Measurements from ENCODE around the gene OTUD4.
"Not testable (repeated sequence)": the region's sequence is repeated elsewhere in the genome, so short reads cannot be mapped to it uniquely, and the experiment has no call there.

The OTUD4 gene

DNA sequence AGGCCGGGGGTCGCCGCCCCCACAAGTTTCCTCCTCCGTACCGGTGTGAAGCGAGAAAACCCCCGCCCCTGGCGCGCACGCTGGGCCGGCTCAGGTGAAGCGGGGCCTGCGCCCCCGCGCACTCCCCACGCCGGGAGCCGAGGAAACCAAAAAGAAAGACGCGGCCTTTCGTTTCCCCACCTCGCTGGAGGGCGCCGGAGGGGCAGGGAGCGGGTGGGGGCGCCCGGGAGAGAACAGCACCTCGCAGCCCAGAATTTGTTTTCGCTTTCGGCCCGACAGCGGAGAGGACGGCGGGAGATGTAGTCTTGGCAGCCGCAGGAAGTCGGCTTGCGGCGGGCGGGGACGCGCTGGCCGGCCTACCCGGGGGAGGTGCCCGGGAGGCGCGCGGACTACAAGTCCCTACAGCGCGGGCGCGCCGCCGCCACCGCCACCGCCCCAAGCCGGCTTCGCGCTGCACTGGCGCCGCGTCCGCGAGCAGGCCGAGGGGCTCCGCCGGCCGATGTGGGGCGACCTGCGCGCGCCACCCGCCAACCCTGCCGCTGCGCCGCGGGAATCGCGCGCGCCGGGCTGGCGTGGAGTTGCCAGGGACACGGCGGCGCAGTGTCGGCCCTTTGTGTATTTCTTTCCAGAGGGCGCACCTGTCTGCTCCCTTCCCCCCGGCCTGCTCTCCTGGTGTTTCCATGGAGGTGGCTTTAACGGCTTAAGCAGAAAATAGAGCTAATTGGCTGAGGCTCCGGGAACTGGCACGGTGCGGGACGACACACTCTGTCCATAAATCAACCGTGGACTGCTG is at the start of gene OTUD4:
Gene OTUD4, minus strand, starts transcription at position 292 of the 793 bp plus-strand sequence. CDS start 616 bp downstream, outside the sequence.
- Histone ChIP-seq H3K9ac (ENCODE audit: low read depth in 1 of 2, low read length in 2 of 2) (peak within 1 kb of the TSS; percentile 78 to 92), H3K9me3 (ENCODE audit: control insufficient read depth in 1 of 2, low read length in 2 of 2) (no peaks in the 10 kb centered on the region), H3K4me1 (ENCODE audit: control insufficient read depth in 1 of 2, insufficient read depth in 2 of 2, low read length in 2 of 2) (peaks cover 19 to 25% of the 10 kb centered on the region in 2 donors), H3K4me3 (ENCODE audit: low read depth in 1 of 2, low read length in 2 of 2) (peak within 1 kb of the TSS; percentile 80 to 85), H3K36me3 (ENCODE audit: control insufficient read depth in 1 of 2, insufficient read depth in 2 of 2, low read length in 2 of 2) (no peaks in the 10 kb centered on the region), H3K27me3 (ENCODE audit: control insufficient read depth in 1 of 2, insufficient read depth in 2 of 2, low read length in 2 of 2) (no peaks in the 10 kb centered on the region), H3K27ac (ENCODE audit: low read depth, low read length) (peak within 1 kb of the TSS; percentile 86)

DNA sequence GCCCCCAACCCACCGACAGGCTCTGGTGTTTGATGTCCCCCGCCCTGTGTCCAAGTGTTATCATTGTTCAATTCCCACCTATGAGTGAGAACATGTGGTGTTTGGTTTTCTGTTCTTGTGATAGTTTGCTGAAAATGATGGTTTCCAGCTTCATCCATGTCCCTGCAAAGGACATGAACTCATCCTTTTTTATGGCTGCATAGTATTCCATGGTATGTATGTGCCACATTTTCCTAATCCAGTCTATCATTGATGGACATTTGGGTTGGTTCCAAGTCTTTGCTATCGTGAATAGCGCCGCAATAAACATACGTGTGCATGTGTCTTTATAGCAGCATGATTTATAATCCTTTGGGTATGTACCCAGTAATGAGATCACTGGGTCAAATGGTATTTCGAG is 42.8 kb upstream of the OTUD4 start:
- H3K27me3 ChIP-seq (ENCODE audit: control insufficient read depth in 1 of 2, insufficient read depth in 2 of 2, low read length in 2 of 2); H3K4me1 ChIP-seq (ENCODE audit: control insufficient read depth in 1 of 2, insufficient read depth in 2 of 2, low read length in 2 of 2); H3K9ac ChIP-seq (ENCODE audit: low read depth in 1 of 2, low read length in 2 of 2); H3K4me3 ChIP-seq (ENCODE audit: low read depth in 1 of 2, low read length in 2 of 2); H3K9me3 ChIP-seq (ENCODE audit: control insufficient read depth in 1 of 2, low read length in 2 of 2); H3K27ac ChIP-seq (ENCODE audit: low read depth, low read length); H3K36me3 ChIP-seq (ENCODE audit: control insufficient read depth in 1 of 2, insufficient read depth in 2 of 2, low read length in 2 of 2): not testable (repeated sequence)

GRCh38 chr4:145221529-145221928 is 41.1 kb upstream of the OTUD4 start:
- H3K27me3 ChIP-seq (ENCODE audit: control insufficient read depth in 1 of 2, insufficient read depth in 2 of 2, low read length in 2 of 2); H3K36me3 ChIP-seq (ENCODE audit: control insufficient read depth in 1 of 2, insufficient read depth in 2 of 2, low read length in 2 of 2); H3K9me3 ChIP-seq (ENCODE audit: control insufficient read depth in 1 of 2, low read length in 2 of 2); H3K27ac ChIP-seq (ENCODE audit: low read depth, low read length); H3K4me3 ChIP-seq (ENCODE audit: low read depth in 1 of 2, low read length in 2 of 2); H3K9ac ChIP-seq (ENCODE audit: low read depth in 1 of 2, low read length in 2 of 2); H3K4me1 ChIP-seq (ENCODE audit: control insufficient read depth in 1 of 2, insufficient read depth in 2 of 2, low read length in 2 of 2): not testable (repeated sequence)

GRCh38 chr4:145219090-145219489 is 38.7 kb upstream of the OTUD4 start:
- Histone ChIP-seq H3K4me1 (ENCODE audit: control insufficient read depth in 1 of 2, insufficient read depth in 2 of 2, low read length in 2 of 2) (no peaks in the 10 kb centered on the region), H3K4me3 (ENCODE audit: low read depth in 1 of 2, low read length in 2 of 2) (no peak overlapping the region), H3K36me3 (ENCODE audit: control insufficient read depth in 1 of 2, insufficient read depth in 2 of 2, low read length in 2 of 2) (no peaks in the 10 kb centered on the region), H3K9ac (ENCODE audit: low read depth in 1 of 2, low read length in 2 of 2) (no peak overlapping the region), H3K27me3 (ENCODE audit: control insufficient read depth in 1 of 2, insufficient read depth in 2 of 2, low read length in 2 of 2) (no peaks in the 10 kb centered on the region), H3K27ac (ENCODE audit: low read depth, low read length) (no peak overlapping the region), H3K9me3 (ENCODE audit: control insufficient read depth in 1 of 2, low read length in 2 of 2) (no peaks in the 10 kb centered on the region)

GRCh38 chr4:145218251-145218650 is 37.9 kb upstream of the OTUD4 start:
- Histone ChIP-seq H3K4me3 (ENCODE audit: low read depth in 1 of 2, low read length in 2 of 2) (no peak overlapping the region), H3K9me3 (ENCODE audit: control insufficient read depth in 1 of 2, low read length in 2 of 2) (no peaks in the 10 kb centered on the region), H3K27me3 (ENCODE audit: control insufficient read depth in 1 of 2, insufficient read depth in 2 of 2, low read length in 2 of 2) (no peaks in the 10 kb centered on the region), H3K27ac (ENCODE audit: low read depth, low read length) (no peak overlapping the region), H3K9ac (ENCODE audit: low read depth in 1 of 2, low read length in 2 of 2) (no peak overlapping the region), H3K36me3 (ENCODE audit: control insufficient read depth in 1 of 2, insufficient read depth in 2 of 2, low read length in 2 of 2) (no peaks in the 10 kb centered on the region), H3K4me1 (ENCODE audit: control insufficient read depth in 1 of 2, insufficient read depth in 2 of 2, low read length in 2 of 2) (no peaks in the 10 kb centered on the region)

DNA sequence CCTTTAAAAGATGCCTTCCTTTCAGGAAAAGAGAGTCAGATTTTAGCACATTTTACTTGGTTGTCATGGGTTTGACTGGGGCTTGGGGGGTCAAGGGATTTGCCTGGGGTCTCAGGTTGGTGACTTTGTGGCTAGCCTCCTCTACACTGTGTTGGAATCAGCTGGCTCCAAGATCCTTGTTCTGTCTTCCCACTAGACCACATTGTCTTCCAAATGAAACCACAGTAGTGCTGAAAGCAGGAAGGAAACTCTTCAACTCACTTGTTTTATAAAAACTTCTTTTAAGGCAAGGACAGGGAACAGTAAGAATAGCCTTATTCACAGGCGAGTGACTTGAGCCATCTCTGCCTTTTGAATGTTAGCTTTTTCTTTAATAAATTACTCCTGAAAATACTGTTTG is 37.0 kb upstream of the OTUD4 start:
- H3K4me3 ChIP-seq (ENCODE audit: low read depth in 1 of 2, low read length in 2 of 2) = no peak overlapping the region
- no peaks in the 10 kb centered on the region for H3K36me3 ChIP-seq (ENCODE audit: control insufficient read depth in 1 of 2, insufficient read depth in 2 of 2, low read length in 2 of 2)
- H3K9me3 ChIP-seq (ENCODE audit: control insufficient read depth in 1 of 2, low read length in 2 of 2) = no peaks in the 10 kb centered on the region
- no peaks in the 10 kb centered on the region for H3K4me1 ChIP-seq (ENCODE audit: control insufficient read depth in 1 of 2, insufficient read depth in 2 of 2, low read length in 2 of 2)
- H3K9ac ChIP-seq (ENCODE audit: low read depth in 1 of 2, low read length in 2 of 2) = no peak overlapping the region
- H3K27ac ChIP-seq (ENCODE audit: low read depth, low read length) = no peak overlapping the region
- H3K27me3 ChIP-seq (ENCODE audit: control insufficient read depth in 1 of 2, insufficient read depth in 2 of 2, low read length in 2 of 2) = no peaks in the 10 kb centered on the region

DNA sequence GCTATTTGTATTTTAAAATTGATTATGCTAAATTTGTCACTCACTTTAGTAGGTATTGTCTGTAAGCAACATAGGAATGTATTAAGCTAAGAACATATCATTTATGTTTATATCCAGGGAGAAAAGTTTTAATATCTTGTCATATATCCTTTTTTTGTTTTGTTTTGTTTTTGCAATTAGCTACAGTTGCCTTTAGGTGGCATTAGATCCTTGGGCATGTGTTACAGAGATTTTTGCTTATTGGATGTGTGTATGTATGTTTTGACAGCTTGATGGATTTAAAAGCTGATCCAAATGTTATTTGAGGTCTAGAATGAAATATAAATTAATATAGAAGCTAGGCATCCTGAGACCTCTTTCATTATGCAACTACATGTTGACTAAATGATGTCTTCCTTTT is 36.1 kb upstream of the OTUD4 start:
- Histone ChIP-seq H3K4me3 (ENCODE audit: low read depth in 1 of 2, low read length in 2 of 2) (no peak overlapping the region), H3K27me3 (ENCODE audit: control insufficient read depth in 1 of 2, insufficient read depth in 2 of 2, low read length in 2 of 2) (no peaks in the 10 kb centered on the region), H3K9me3 (ENCODE audit: control insufficient read depth in 1 of 2, low read length in 2 of 2) (no peaks in the 10 kb centered on the region), H3K27ac (ENCODE audit: low read depth, low read length) (no peak overlapping the region), H3K36me3 (ENCODE audit: control insufficient read depth in 1 of 2, insufficient read depth in 2 of 2, low read length in 2 of 2) (no peaks in the 10 kb centered on the region), H3K4me1 (ENCODE audit: control insufficient read depth in 1 of 2, insufficient read depth in 2 of 2, low read length in 2 of 2) (no peaks in the 10 kb centered on the region), H3K9ac (ENCODE audit: low read depth in 1 of 2, low read length in 2 of 2) (no peak overlapping the region)

- no peaks in the 10 kb centered on the region for H3K36me3 ChIP-seq (ENCODE audit: control insufficient read depth in 1 of 2, insufficient read depth in 2 of 2, low read length in 2 of 2)
- no peaks in the 10 kb centered on the region for H3K4me1 ChIP-seq (ENCODE audit: control insufficient read depth in 1 of 2, insufficient read depth in 2 of 2, low read length in 2 of 2)
- no peaks in the 10 kb centered on the region for H3K27me3 ChIP-seq (ENCODE audit: control insufficient read depth in 1 of 2, insufficient read depth in 2 of 2, low read length in 2 of 2)
- no peaks in the 10 kb centered on the region for H3K9me3 ChIP-seq (ENCODE audit: control insufficient read depth in 1 of 2, low read length in 2 of 2)
- no peak overlapping the region for H3K27ac ChIP-seq (ENCODE audit: low read depth, low read length)
- H3K9ac ChIP-seq (ENCODE audit: low read depth in 1 of 2, low read length in 2 of 2) = no peak overlapping the region
- H3K4me3 ChIP-seq (ENCODE audit: low read depth in 1 of 2, low read length in 2 of 2) = no peak overlapping the region
Observed at GRCh38 chr4:145213245-145213644, 32.9 kb upstream of the OTUD4 start.

GRCh38 chr4:145207934-145208333 is 27.5 kb upstream of the OTUD4 start:
- no peak overlapping the region for H3K27ac ChIP-seq (ENCODE audit: low read depth, low read length)
- no peaks in the 10 kb centered on the region for H3K27me3 ChIP-seq (ENCODE audit: control insufficient read depth in 1 of 2, insufficient read depth in 2 of 2, low read length in 2 of 2)
- H3K4me1 ChIP-seq (ENCODE audit: control insufficient read depth in 1 of 2, insufficient read depth in 2 of 2, low read length in 2 of 2) = no peaks in the 10 kb centered on the region
- no peaks in the 10 kb centered on the region for H3K36me3 ChIP-seq (ENCODE audit: control insufficient read depth in 1 of 2, insufficient read depth in 2 of 2, low read length in 2 of 2)
- no peaks in the 10 kb centered on the region for H3K9me3 ChIP-seq (ENCODE audit: control insufficient read depth in 1 of 2, low read length in 2 of 2)
- no peak overlapping the region for H3K4me3 ChIP-seq (ENCODE audit: low read depth in 1 of 2, low read length in 2 of 2)
- no peak overlapping the region for H3K9ac ChIP-seq (ENCODE audit: low read depth in 1 of 2, low read length in 2 of 2)

DNA sequence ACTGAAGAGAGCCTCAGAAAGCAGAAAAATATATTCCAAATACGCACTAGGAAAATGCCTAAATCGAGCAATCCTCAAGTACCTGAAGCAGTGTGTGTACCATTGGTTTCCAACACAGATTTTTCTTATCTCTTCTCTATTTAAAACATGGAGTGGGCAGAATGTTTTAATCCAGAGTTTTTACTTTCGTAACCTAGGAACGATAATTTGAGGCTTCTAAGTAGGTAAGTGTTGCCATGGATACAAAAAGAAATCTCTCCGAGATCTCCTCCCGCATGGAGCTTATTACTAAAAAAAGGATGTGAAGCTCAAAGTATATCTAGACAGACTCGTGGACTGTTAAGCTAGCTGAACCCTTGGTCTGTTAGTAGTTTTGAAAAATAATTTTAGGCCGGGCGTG is 23.0 kb upstream of the OTUD4 start:
- H3K27ac ChIP-seq (ENCODE audit: low read depth, low read length) = no peak overlapping the region
- H3K9ac ChIP-seq (ENCODE audit: low read depth in 1 of 2, low read length in 2 of 2) = no peak overlapping the region
- H3K4me1 ChIP-seq (ENCODE audit: control insufficient read depth in 1 of 2, insufficient read depth in 2 of 2, low read length in 2 of 2) = no peaks in the 10 kb centered on the region
- H3K4me3 ChIP-seq (ENCODE audit: low read depth in 1 of 2, low read length in 2 of 2) = no peak overlapping the region
- H3K27me3 ChIP-seq (ENCODE audit: control insufficient read depth in 1 of 2, insufficient read depth in 2 of 2, low read length in 2 of 2) = no peaks in the 10 kb centered on the region
- H3K36me3 ChIP-seq (ENCODE audit: control insufficient read depth in 1 of 2, insufficient read depth in 2 of 2, low read length in 2 of 2) = no peaks in the 10 kb centered on the region
- no peaks in the 10 kb centered on the region for H3K9me3 ChIP-seq (ENCODE audit: control insufficient read depth in 1 of 2, low read length in 2 of 2)
